Ovary (tissue), 3 donors: Measurements from ENCODE around the gene DRAM1.

Experiments used
- POLR2A ChIP-seq: fragments of 450-650 bp; IDR thresholded peaks from one replicate; pipeline ENCODE4 v1.6.1; 2017; ENCODE audit warnings: antibody characterized with exemption, mild to moderate bottlenecking, moderate library complexity
- TF ChIP-seq, protein P1 (sequence below), 3 donors: fragments of 450-650 bp in 2 of 3; fragments of 200-600 bp in 1 of 3; IDR thresholded peaks; one replicate each; pipeline versions ENCODE4 v1.5.1 to v1.8.0; 2016 to 2022; ENCODE audit warnings: antibody characterized with exemption in 3 of 3, mild to moderate bottlenecking in 1 of 3
- donor health status: DM: no; HTN: no; CAD: no.

DNA sequence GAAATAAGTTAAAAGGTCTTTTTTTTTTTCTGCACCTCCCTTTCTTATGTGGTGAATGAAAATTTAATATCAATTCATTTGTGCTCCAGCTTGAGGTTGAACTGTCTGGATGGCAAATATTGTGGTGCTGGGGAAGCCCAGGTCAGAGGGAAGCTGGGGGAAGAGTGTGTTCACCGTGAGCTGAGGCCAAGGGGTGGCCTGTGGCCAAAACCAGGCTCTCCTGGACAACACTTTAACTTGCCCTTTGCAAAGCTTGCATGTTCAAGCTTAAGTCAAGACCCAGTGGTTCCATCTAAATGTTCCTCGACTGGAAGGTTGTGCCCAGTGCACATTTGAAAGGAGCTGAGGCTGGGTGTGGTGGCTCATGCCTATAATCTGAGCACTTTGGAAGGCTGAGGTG lies 28.8 kb downstream of the DRAM1 start:
- TF ChIP-seq POLR2A, result no peak
- TF ChIP-seq, protein P1, sequence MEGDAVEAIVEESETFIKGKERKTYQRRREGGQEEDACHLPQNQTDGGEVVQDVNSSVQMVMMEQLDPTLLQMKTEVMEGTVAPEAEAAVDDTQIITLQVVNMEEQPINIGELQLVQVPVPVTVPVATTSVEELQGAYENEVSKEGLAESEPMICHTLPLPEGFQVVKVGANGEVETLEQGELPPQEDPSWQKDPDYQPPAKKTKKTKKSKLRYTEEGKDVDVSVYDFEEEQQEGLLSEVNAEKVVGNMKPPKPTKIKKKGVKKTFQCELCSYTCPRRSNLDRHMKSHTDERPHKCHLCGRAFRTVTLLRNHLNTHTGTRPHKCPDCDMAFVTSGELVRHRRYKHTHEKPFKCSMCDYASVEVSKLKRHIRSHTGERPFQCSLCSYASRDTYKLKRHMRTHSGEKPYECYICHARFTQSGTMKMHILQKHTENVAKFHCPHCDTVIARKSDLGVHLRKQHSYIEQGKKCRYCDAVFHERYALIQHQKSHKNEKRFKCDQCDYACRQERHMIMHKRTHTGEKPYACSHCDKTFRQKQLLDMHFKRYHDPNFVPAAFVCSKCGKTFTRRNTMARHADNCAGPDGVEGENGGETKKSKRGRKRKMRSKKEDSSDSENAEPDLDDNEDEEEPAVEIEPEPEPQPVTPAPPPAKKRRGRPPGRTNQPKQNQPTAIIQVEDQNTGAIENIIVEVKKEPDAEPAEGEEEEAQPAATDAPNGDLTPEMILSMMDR (IDR thresholded peaks at IDR 0.05), result no peak
